NCI-H2081 (cell line): ENCODE data around the gene LDLRAD3.

Experiments used
- DNase-seq, 2 experiments: peaks; one replicate each; lab custom pipeline; 2025; lab: John Stamatoyannopoulos, UW

LDLRAD3 gene

GRCh38 chr11:36135076-36135475 lies 191.2 kb downstream of the LDLRAD3 start:
- no peak for DNase-seq

- DNase-seq: no peak
These were observed 195.9 kb downstream of the LDLRAD3 start for GRCh38 chr11:36139767-36140166.

GRCh38 chr11:36141196-36141953 lies 197.5 kb downstream of the LDLRAD3 start:
- no peak for DNase-seq

GRCh38 chr11:36141956-36142355 lies 198.1 kb downstream of the LDLRAD3 start:
- no peak for DNase-seq

- no peak for DNase-seq
These were observed 198.6 kb downstream of the LDLRAD3 start for GRCh38 chr11:36142439-36142838.

GRCh38 chr11:36142879-36143278 lies 199.0 kb downstream of the LDLRAD3 start:
- DNase-seq: no peak

- DNase-seq: no peak
These were observed 202.6 kb downstream of the LDLRAD3 start for GRCh38 chr11:36146437-36146836.

- no peak for DNase-seq
These were observed 203.6 kb downstream of the LDLRAD3 start for GRCh38 chr11:36147491-36147890.

GRCh38 chr11:36148701-36149100 lies 204.8 kb downstream of the LDLRAD3 start:
- no peak for DNase-seq

GRCh38 chr11:36149538-36150242 lies 205.8 kb downstream of the LDLRAD3 start:
- peak; percentile 23 to 52 for DNase-seq

- no peak for DNase-seq
These were observed 207.1 kb downstream of the LDLRAD3 start for GRCh38 chr11:36150986-36151385.

- DNase-seq: no peak
These were observed 208.2 kb downstream of the LDLRAD3 start for GRCh38 chr11:36151933-36152580.

- DNase-seq: no peak
These were observed 209.7 kb downstream of the LDLRAD3 start for GRCh38 chr11:36153551-36153950.

- no peak for DNase-seq
These were observed 211.3 kb downstream of the LDLRAD3 start for GRCh38 chr11:36155124-36155561.

- DNase-seq: no peak
These were observed 211.9 kb downstream of the LDLRAD3 start for GRCh38 chr11:36155770-36156160.

- peak in 1 of 2 experiments; percentile 51 for DNase-seq
These were observed 212.4 kb downstream of the LDLRAD3 start for GRCh38 chr11:36156161-36156816.

GRCh38 chr11:36156817-36157519 lies 213.1 kb downstream of the LDLRAD3 start:
- peak; percentile 29 to 55 for DNase-seq

GRCh38 chr11:36160091-36160490 lies 216.2 kb downstream of the LDLRAD3 start:
- DNase-seq: no peak

GRCh38 chr11:36161572-36161971 lies 217.7 kb downstream of the LDLRAD3 start:
- DNase-seq: no peak

GRCh38 chr11:36162006-36162882 lies 218.4 kb downstream of the LDLRAD3 start:
- DNase-seq: no peak
